ENCODE results near the gene BPIFB3.
"Not testable (repeated sequence)": the region's sequence is repeated elsewhere in the genome, so short reads cannot be mapped to it uniquely, and the experiment has no call there.

The BPIFB3 gene

GRCh38 chr20:33030569-33030968, 23.1 kb upstream of the BPIFB3 start:
- DNase-seq = no peak

- no peak for DNase-seq
These were observed 22.2 kb upstream of the BPIFB3 start, which contains the start of gene BPIFB6 for GRCh38 chr20:33031531-33031930. TSS of gene BPIFB6 (plus strand) at chr20:33031648. CDS start at chr20:33031648, 0 bp downstream.

- no peak for DNase-seq
These were observed 21.1 kb upstream of the BPIFB3 start for GRCh38 chr20:33032555-33032954.

- no peak for DNase-seq
These were observed 20.3 kb upstream of the BPIFB3 start for GRCh38 chr20:33033381-33033780.

GRCh38 chr20:33034115-33034514, 19.6 kb upstream of the BPIFB3 start:
- DNase-seq = no peak

GRCh38 chr20:33034901-33035492, 18.7 kb upstream of the BPIFB3 start:
- DNase-seq = no peak

GRCh38 chr20:33037456-33037855, 16.2 kb upstream of the BPIFB3 start:
- no peak for DNase-seq

GRCh38 chr20:33038243-33038642, 15.5 kb upstream of the BPIFB3 start:
- no peak for DNase-seq

GRCh38 chr20:33042430-33042829, 11.3 kb upstream of the BPIFB3 start:
- no peak for DNase-seq

- DNase-seq = no peak
These were observed 10.5 kb upstream of the BPIFB3 start for GRCh38 chr20:33042983-33043730.

GRCh38 chr20:33043731-33044181, 9.9 kb upstream of the BPIFB3 start:
- no peak for DNase-seq

- DNase-seq = not testable (repeated sequence)
These were observed 8.5 kb upstream of the BPIFB3 start for GRCh38 chr20:33045129-33045721.

GRCh38 chr20:33046412-33046811, 7.3 kb upstream of the BPIFB3 start:
- no peak for DNase-seq

GRCh38 chr20:33051333-33051732, 2.4 kb upstream of the BPIFB3 start:
- DNase-seq = no peak

GRCh38 chr20:33054381-33054780, 678 bp downstream of the BPIFB3 start:
- no peak for DNase-seq

- DNase-seq = no peak
These were observed 1.1 kb downstream of the BPIFB3 start for GRCh38 chr20:33054791-33055190.

GRCh38 chr20:33059136-33059535, 5.4 kb downstream of the BPIFB3 start:
- DNase-seq = no peak

GRCh38 chr20:33059741-33060390, 6.2 kb downstream of the BPIFB3 start:
- DNase-seq = no peak

- DNase-seq = no peak
These were observed 7.9 kb downstream of the BPIFB3 start for GRCh38 chr20:33061658-33062028.

- DNase-seq = no peak
These were observed 8.6 kb downstream of the BPIFB3 start for GRCh38 chr20:33062105-33062824.

- no peak for DNase-seq
These were observed 9.1 kb downstream of the BPIFB3 start for GRCh38 chr20:33062825-33063149.

- DNase-seq = no peak
These were observed 9.6 kb downstream of the BPIFB3 start for GRCh38 chr20:33063271-33063670.
